SU-DHL-6 (cell line): ENCODE results near the gene BIRC2.

Experiments used
- EZH2phosphoT487 ChIP-seq: fragments of 200-600 bp; sonication (generic), shearing (Covaris generic); conservative IDR thresholded peaks from 2 replicates; pipeline ENCODE4 v1.6.1; 2018; ENCODE audit warnings: mild to moderate bottlenecking, antibody characterized with exemption, low read length, moderate library complexity, mixed read lengths
- TF ChIP-seq, protein P1 (sequence below): fragments of 200-600 bp; sonication (generic); IDR thresholded peaks from one replicate; pipeline ENCODE4 v1.5.1; 2017; ENCODE audit warnings: antibody characterized with exemption, mild to moderate bottlenecking, low read length, moderate library complexity; ENCODE audit not compliant: insufficient read depth, poor library complexity, severe bottlenecking

DNA sequence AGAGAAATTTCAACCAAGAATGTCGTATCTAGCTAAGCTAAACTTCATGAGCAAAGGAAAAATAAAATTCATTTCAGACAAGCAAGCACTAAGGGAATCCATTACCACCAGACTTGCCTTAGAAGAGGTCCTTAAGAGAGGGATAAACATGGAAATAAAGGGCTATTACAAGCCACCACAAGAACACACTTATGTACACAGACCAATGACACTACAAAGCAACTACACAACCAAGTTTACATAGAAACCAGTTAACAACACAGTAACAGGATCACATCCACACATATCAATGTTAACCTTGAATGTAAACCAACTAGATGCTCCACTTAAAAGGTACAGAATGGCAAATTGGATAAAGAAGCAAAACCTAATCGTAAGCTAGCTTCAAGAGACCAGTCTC is 67.5 kb downstream of the BIRC2 start:
- TF ChIP-seq, protein P1, sequence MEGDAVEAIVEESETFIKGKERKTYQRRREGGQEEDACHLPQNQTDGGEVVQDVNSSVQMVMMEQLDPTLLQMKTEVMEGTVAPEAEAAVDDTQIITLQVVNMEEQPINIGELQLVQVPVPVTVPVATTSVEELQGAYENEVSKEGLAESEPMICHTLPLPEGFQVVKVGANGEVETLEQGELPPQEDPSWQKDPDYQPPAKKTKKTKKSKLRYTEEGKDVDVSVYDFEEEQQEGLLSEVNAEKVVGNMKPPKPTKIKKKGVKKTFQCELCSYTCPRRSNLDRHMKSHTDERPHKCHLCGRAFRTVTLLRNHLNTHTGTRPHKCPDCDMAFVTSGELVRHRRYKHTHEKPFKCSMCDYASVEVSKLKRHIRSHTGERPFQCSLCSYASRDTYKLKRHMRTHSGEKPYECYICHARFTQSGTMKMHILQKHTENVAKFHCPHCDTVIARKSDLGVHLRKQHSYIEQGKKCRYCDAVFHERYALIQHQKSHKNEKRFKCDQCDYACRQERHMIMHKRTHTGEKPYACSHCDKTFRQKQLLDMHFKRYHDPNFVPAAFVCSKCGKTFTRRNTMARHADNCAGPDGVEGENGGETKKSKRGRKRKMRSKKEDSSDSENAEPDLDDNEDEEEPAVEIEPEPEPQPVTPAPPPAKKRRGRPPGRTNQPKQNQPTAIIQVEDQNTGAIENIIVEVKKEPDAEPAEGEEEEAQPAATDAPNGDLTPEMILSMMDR = no peak
- TF ChIP-seq EZH2phosphoT487 = no peak
